Neural cell (in vitro differentiated cells): ENCODE results near the gene CABLES1. TPM values are rescaled to one million over a fixed set of nuclear protein-coding genes. Genes with fewer than 3 reads are reported as not detected.

ENCODE experiments used
- H2AFZ ChIP-seq: fragments of 200-600, 300-800 bp; sonication (generic), shearing (Covaris generic); 2 replicates; pipeline ENCODE4 v1.6.0; 2014; ENCODE audit warnings: low read depth, mild to moderate bottlenecking, antibody characterized with exemption, low read length, moderate library complexity
- H3F3A ChIP-seq: fragments of 200-600 bp; shearing (Covaris generic); 2 replicates; pipeline ENCODE4 v1.6.1; 2016; ENCODE audit warnings: mild to moderate bottlenecking, moderate library complexity, mixed read lengths, antibody characterized with exemption, low read length; ENCODE audit not compliant: insufficient read depth, poor library complexity, severe bottlenecking
- H3K27ac ChIP-seq: fragments of 200-600, 300-800 bp; sonication (generic), shearing (Covaris generic); 2 replicates; pipeline ENCODE4 v1.5.1; 2014; ENCODE audit warnings: mild to moderate bottlenecking, low read length, moderate library complexity
- H3K27me3 ChIP-seq: fragments of 300-800, 200-600 bp; sonication (generic), shearing (Covaris generic); 2 replicates; pipeline ENCODE4 v1.6.0; 2014; ENCODE audit warnings: mild to moderate bottlenecking, low read depth, low read length, moderate library complexity; ENCODE audit not compliant: insufficient read depth
- H3K36me3 ChIP-seq: fragments of 300-800, 200-600 bp; sonication (generic), shearing (Covaris generic); 2 replicates; pipeline ENCODE4 v1.5.1; 2014; ENCODE audit warnings: mild to moderate bottlenecking, antibody characterized with exemption, low read length, moderate library complexity; ENCODE audit not compliant: insufficient read depth
- H3K4me2 ChIP-seq: fragments of 300-800, 200-600 bp; sonication (generic), shearing (Covaris generic); 2 replicates; pipeline ENCODE4 v1.6.0; 2014; ENCODE audit warnings: mild to moderate bottlenecking, low read length
- H3K4me3 ChIP-seq: fragments of 300-800, 200-600 bp; sonication (generic), shearing (Covaris generic); 2 replicates; pipeline ENCODE4 v1.5.1; 2014; ENCODE audit warnings: mild to moderate bottlenecking, low read length, moderate library complexity
- H3K79me2 ChIP-seq: fragments of 200-600 bp; shearing (Covaris generic); replicated peaks from 2 replicates; pipeline ENCODE4 v1.6.0; 2014; ENCODE audit warnings: mild to moderate bottlenecking, low read length, moderate library complexity; ENCODE audit not compliant: insufficient read depth
- H3K9ac ChIP-seq: fragments of 300-800, 200-600 bp; sonication (generic), shearing (Covaris generic); 2 replicates; pipeline ENCODE4 v1.6.1; 2016; ENCODE audit warnings: mild to moderate bottlenecking, low read length, mixed read lengths
- H3K9me2 ChIP-seq: fragments of 200-600 bp; shearing (Covaris generic); 2 replicates; pipeline ENCODE4 v1.6.1; 2016; ENCODE audit warnings: mild to moderate bottlenecking, low read length, mixed read lengths; ENCODE audit not compliant: insufficient read depth
- H3K9me3 ChIP-seq: fragments of 200-600, 300-800 bp; sonication (generic), shearing (Covaris generic); 2 replicates; pipeline ENCODE4 v1.6.1; 2016; ENCODE audit warnings: mild to moderate bottlenecking, mixed run types, low read length, moderate library complexity, mixed read lengths
- H4K20me1 ChIP-seq: fragments of 200-600 bp; shearing (Covaris generic); 2 replicates; pipeline ENCODE4 v1.6.1; 2016; ENCODE audit warnings: mild to moderate bottlenecking, mixed run types; ENCODE audit not compliant: insufficient read depth
- EP300 ChIP-seq: fragments of 450-650 bp; conservative IDR thresholded peaks from 2 replicates; pipeline ENCODE4 v1.6.1; 2014; ENCODE audit warnings: antibody characterized with exemption, mild to moderate bottlenecking, moderate library complexity; ENCODE audit not compliant: poor library complexity, severe bottlenecking
- EZH2 ChIP-seq: fragments of 200-600, 300-800 bp; shearing (Covaris generic), sonication (generic); IDR thresholded peaks from 2 replicates; pipeline ENCODE4 v1.6.1; 2014; ENCODE audit warnings: antibody characterized with exemption, low read length, borderline replicate concordance, mild to moderate bottlenecking; ENCODE audit not compliant: insufficient read depth, poor library complexity, severe bottlenecking
- MXI1 ChIP-seq: fragments of 450-650 bp; conservative IDR thresholded peaks from 2 replicates; pipeline ENCODE4 v1.6.1; 2014; ENCODE audit warnings: antibody characterized with exemption, mild to moderate bottlenecking; ENCODE audit not compliant: poor library complexity, severe bottlenecking
- POLR2AphosphoS5 ChIP-seq: IDR thresholded peaks from 2 replicates; pipeline ENCODE4 v1.6.1; 2012
- RAD21 ChIP-seq: fragments of 450-650 bp; conservative IDR thresholded peaks from 2 replicates; pipeline ENCODE4 v1.6.1; 2014; ENCODE audit warnings: antibody characterized with exemption, mild to moderate bottlenecking, moderate library complexity
- REST ChIP-seq: IDR thresholded peaks from 2 replicates; pipeline ENCODE4 v1.6.1; 2012; ENCODE audit warnings: borderline replicate concordance
- SMC3 ChIP-seq: fragments of 450-650 bp; conservative IDR thresholded peaks from 2 replicates; pipeline ENCODE4 v1.6.1; 2014; ENCODE audit warnings: antibody characterized with exemption, mild to moderate bottlenecking, moderate library complexity; ENCODE audit not compliant: poor library complexity
- TAF1 ChIP-seq: IDR thresholded peaks from 2 replicates; pipeline ENCODE4 v1.6.1; 2012; ENCODE audit warnings: low read depth
- polyA plus RNA-seq: library from polyadenylated mRNA; depleted of rRNA; stranded (reverse); fragments of >200 nt; gene quantifications from 2 replicates; pipeline ENCODE4 v1.2.3, GENCODE V29; 2014
- TF ChIP-seq, protein P1 (sequence below): fragments of 450-650 bp; IDR thresholded peaks from 2 replicates; pipeline ENCODE4 v1.5.1; 2014; ENCODE audit warnings: antibody characterized with exemption, mild to moderate bottlenecking, moderate library complexity; ENCODE audit not compliant: poor library complexity, severe bottlenecking

Gene CABLES1
- polyA plus RNA-seq, 1 donor from 2014 or later, result 1.4 TPM

GRCh38 chr18:23257686-23258565, 122.6 kb downstream of the CABLES1 start:
- TF ChIP-seq RAD21, result no peak
- no peak for TF ChIP-seq SMC3
- no peak for TF ChIP-seq REST
- no peak for TF ChIP-seq POLR2AphosphoS5
- TF ChIP-seq MXI1, result no peak
- TF ChIP-seq EP300, result no peak
- no peak for TF ChIP-seq EZH2
- no peak for TF ChIP-seq TAF1
- TF ChIP-seq, protein P1, sequence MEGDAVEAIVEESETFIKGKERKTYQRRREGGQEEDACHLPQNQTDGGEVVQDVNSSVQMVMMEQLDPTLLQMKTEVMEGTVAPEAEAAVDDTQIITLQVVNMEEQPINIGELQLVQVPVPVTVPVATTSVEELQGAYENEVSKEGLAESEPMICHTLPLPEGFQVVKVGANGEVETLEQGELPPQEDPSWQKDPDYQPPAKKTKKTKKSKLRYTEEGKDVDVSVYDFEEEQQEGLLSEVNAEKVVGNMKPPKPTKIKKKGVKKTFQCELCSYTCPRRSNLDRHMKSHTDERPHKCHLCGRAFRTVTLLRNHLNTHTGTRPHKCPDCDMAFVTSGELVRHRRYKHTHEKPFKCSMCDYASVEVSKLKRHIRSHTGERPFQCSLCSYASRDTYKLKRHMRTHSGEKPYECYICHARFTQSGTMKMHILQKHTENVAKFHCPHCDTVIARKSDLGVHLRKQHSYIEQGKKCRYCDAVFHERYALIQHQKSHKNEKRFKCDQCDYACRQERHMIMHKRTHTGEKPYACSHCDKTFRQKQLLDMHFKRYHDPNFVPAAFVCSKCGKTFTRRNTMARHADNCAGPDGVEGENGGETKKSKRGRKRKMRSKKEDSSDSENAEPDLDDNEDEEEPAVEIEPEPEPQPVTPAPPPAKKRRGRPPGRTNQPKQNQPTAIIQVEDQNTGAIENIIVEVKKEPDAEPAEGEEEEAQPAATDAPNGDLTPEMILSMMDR, result no peak
- H3K36me3 ChIP-seq, result no peaks in the 10 kb centered on the region
- H3K27ac ChIP-seq, result no peak overlapping the region

GRCh38 chr18:23258566-23259469, 123.5 kb downstream of the CABLES1 start:
- no peaks in the 10 kb centered on the region for H3K36me3 ChIP-seq
- TF ChIP-seq MXI1, result no peak
- TF ChIP-seq EP300, result no peak
- no peak for TF ChIP-seq TAF1
- TF ChIP-seq, protein P1, result no peak
- TF ChIP-seq POLR2AphosphoS5, result no peak
- no peak for TF ChIP-seq SMC3
- TF ChIP-seq RAD21, result no peak
- no peak for TF ChIP-seq EZH2
- no peak overlapping the region for H3K4me3 ChIP-seq
- H3K9me2 ChIP-seq, result no peaks in the 10 kb centered on the region
- no peaks in the 10 kb centered on the region for H3F3A ChIP-seq
- no peaks in the 10 kb centered on the region for H4K20me1 ChIP-seq
- H3K9ac ChIP-seq, result no peak overlapping the region
- no peaks in the 10 kb centered on the region for H3K9me3 ChIP-seq
- H3K4me2 ChIP-seq, result no peak overlapping the region
- no peaks in the 10 kb centered on the region for H3K27me3 ChIP-seq
- H3K79me2 ChIP-seq, result no peaks in the 10 kb centered on the region
- H2AFZ ChIP-seq, result no peak overlapping the region
- no peak overlapping the region for H3K27ac ChIP-seq

More at GRCh38 chr18:23257686-23258565, 122.6 kb downstream of the CABLES1 start:
- no peak overlapping the region for H3K4me3 ChIP-seq
- H3F3A ChIP-seq, result no peaks in the 10 kb centered on the region
- no peaks in the 10 kb centered on the region for H4K20me1 ChIP-seq
- H3K9me3 ChIP-seq, result no peaks in the 10 kb centered on the region
- no peak overlapping the region for H3K4me2 ChIP-seq
- H3K9ac ChIP-seq, result no peak overlapping the region
- H3K79me2 ChIP-seq, result no peaks in the 10 kb centered on the region
- H2AFZ ChIP-seq, result no peak overlapping the region
- H3K9me2 ChIP-seq, result no peaks in the 10 kb centered on the region
- no peaks in the 10 kb centered on the region for H3K27me3 ChIP-seq
